Measurements from ENCODE around the gene RREB1.

- TF ChIP-seq, protein P1, sequence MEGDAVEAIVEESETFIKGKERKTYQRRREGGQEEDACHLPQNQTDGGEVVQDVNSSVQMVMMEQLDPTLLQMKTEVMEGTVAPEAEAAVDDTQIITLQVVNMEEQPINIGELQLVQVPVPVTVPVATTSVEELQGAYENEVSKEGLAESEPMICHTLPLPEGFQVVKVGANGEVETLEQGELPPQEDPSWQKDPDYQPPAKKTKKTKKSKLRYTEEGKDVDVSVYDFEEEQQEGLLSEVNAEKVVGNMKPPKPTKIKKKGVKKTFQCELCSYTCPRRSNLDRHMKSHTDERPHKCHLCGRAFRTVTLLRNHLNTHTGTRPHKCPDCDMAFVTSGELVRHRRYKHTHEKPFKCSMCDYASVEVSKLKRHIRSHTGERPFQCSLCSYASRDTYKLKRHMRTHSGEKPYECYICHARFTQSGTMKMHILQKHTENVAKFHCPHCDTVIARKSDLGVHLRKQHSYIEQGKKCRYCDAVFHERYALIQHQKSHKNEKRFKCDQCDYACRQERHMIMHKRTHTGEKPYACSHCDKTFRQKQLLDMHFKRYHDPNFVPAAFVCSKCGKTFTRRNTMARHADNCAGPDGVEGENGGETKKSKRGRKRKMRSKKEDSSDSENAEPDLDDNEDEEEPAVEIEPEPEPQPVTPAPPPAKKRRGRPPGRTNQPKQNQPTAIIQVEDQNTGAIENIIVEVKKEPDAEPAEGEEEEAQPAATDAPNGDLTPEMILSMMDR (IDR thresholded peaks at IDR 0.05; ENCODE audit: insufficient read depth, low read length, poor library complexity, severe bottlenecking) = no peak
- no peak for TF ChIP-seq EZH2phosphoT487 (conservative IDR thresholded peaks at IDR 0.05; ENCODE audit: low read length)
These were observed 142.3 kb downstream of the RREB1 start for GRCh38 chr6:7249946-7250643.
